NB4 (cell line): ENCODE measurements around the gene CMTM3.

Source experiments
- CTCF ChIP-seq: IDR thresholded peaks from one replicate; pipeline ENCODE4 v1.5.1; 2012; ENCODE audit warnings: low read depth, low read length
- MAX ChIP-seq: IDR thresholded peaks from 2 replicates; pipeline ENCODE4 v1.6.1; 2011; ENCODE audit warnings: low read depth, low read length
- MYC ChIP-seq: IDR thresholded peaks from 2 replicates; pipeline ENCODE4 v1.6.1; 2011; ENCODE audit warnings: low read depth, low read length
- POLR2A ChIP-seq: IDR thresholded peaks from 2 replicates; pipeline ENCODE4 v1.6.1; 2011; ENCODE audit warnings: mild to moderate bottlenecking; ENCODE audit not compliant: insufficient read length; ENCODE audit errors: extremely low read depth

GRCh38 chr16:66592814-66593213, 11.7 kb upstream of the CMTM3 start:
- TF ChIP-seq POLR2A (no peak), CTCF (no peak), MAX (no peak), MYC (no peak)
